IPS DF 19.7 (cell line): ENCODE data around the gene RBBP8NL.

Source experiments
- DNase-seq: peaks from one replicate; pipeline ENCODE4 v3.0.0-alpha.2; 2013; ENCODE audit warnings: low read depth, low spot score

The RBBP8NL gene

GRCh38 chr20:62461834-62462233 lies 34.5 kb upstream of the RBBP8NL start:
- DNase-seq: no peak

- DNase-seq: no peak
Measured at GRCh38 chr20:62461157-62461556, 33.8 kb upstream of the RBBP8NL start.

GRCh38 chr20:62460678-62461077 lies 33.3 kb upstream of the RBBP8NL start:
- DNase-seq: no peak

GRCh38 chr20:62459488-62459887 lies 32.1 kb upstream of the RBBP8NL start:
- DNase-seq: no peak

- no peak for DNase-seq
Measured at GRCh38 chr20:62458275-62459251, 31.2 kb upstream of the RBBP8NL start.

GRCh38 chr20:62457831-62458230 lies 30.5 kb upstream of the RBBP8NL start:
- no peak for DNase-seq

- no peak for DNase-seq
Measured at GRCh38 chr20:62457098-62457497, 29.8 kb upstream of the RBBP8NL start.

GRCh38 chr20:62455929-62456328 lies 28.6 kb upstream of the RBBP8NL start:
- DNase-seq: no peak

- no peak for DNase-seq
Measured at GRCh38 chr20:62454904-62455636, 27.7 kb upstream of the RBBP8NL start.

GRCh38 chr20:62453186-62453808 lies 26.0 kb upstream of the RBBP8NL start:
- DNase-seq: no peak

- DNase-seq: no peak
Measured at GRCh38 chr20:62452475-62453095, 25.2 kb upstream of the RBBP8NL start.

- DNase-seq: no peak
Measured at GRCh38 chr20:62451970-62452369, 24.6 kb upstream of the RBBP8NL start.

- no peak for DNase-seq
Measured at GRCh38 chr20:62451156-62451767, 23.9 kb upstream of the RBBP8NL start.

- DNase-seq: no peak
Measured at GRCh38 chr20:62449951-62450691, 22.8 kb upstream of the RBBP8NL start.

GRCh38 chr20:62448788-62449187 lies 21.4 kb upstream of the RBBP8NL start:
- DNase-seq: no peak

GRCh38 chr20:62448038-62448437 lies 20.7 kb upstream of the RBBP8NL start:
- no peak for DNase-seq

GRCh38 chr20:62446888-62447869 lies 19.8 kb upstream of the RBBP8NL start:
- DNase-seq: no peak

GRCh38 chr20:62446481-62446880 lies 19.1 kb upstream of the RBBP8NL start:
- DNase-seq: no peak

GRCh38 chr20:62445553-62446340 lies 18.4 kb upstream of the RBBP8NL start:
- no peak for DNase-seq
